OCI-LY3 (cell line): ENCODE results near the gene CIAPIN1.

Experiments
- EZH2phosphoT487 ChIP-seq: fragments of 200-600 bp; shearing (Covaris generic); IDR thresholded peaks from 2 replicates; pipeline ENCODE4 v1.6.1; 2018; ENCODE audit warnings: antibody characterized with exemption, mixed run types, low read depth
- TF ChIP-seq, protein P1 (sequence below): fragments of 200-600, 300-600 bp; sonication (generic); IDR thresholded peaks from 2 replicates; pipeline ENCODE4 v1.5.1; 2014; ENCODE audit warnings: antibody characterized with exemption, low read length, low read depth

- TF ChIP-seq, protein P1, sequence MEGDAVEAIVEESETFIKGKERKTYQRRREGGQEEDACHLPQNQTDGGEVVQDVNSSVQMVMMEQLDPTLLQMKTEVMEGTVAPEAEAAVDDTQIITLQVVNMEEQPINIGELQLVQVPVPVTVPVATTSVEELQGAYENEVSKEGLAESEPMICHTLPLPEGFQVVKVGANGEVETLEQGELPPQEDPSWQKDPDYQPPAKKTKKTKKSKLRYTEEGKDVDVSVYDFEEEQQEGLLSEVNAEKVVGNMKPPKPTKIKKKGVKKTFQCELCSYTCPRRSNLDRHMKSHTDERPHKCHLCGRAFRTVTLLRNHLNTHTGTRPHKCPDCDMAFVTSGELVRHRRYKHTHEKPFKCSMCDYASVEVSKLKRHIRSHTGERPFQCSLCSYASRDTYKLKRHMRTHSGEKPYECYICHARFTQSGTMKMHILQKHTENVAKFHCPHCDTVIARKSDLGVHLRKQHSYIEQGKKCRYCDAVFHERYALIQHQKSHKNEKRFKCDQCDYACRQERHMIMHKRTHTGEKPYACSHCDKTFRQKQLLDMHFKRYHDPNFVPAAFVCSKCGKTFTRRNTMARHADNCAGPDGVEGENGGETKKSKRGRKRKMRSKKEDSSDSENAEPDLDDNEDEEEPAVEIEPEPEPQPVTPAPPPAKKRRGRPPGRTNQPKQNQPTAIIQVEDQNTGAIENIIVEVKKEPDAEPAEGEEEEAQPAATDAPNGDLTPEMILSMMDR, result no peak
- TF ChIP-seq EZH2phosphoT487, result no peak
Observed at GRCh38 chr16:57427824-57428223, 19.4 kb downstream of the CIAPIN1 start.
